ENCODE measurements around the gene YAF2. TPM values are rescaled to one million over a fixed set of nuclear protein-coding genes. Genes with fewer than 3 reads are reported as not detected.

YAF2 gene, protein sequence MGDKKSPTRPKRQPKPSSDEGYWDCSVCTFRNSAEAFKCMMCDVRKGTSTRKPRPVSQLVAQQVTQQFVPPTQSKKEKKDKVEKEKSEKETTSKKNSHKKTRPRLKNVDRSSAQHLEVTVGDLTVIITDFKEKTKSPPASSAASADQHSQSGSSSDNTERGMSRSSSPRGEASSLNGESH
- total RNA-seq, result 29.6 and 36.7 TPM in 2 replicates
- long read RNA-seq, full-length matches to known transcripts, result 10 of 16 reads
- long read RNA-seq, partial matches to known transcripts, result 3 of 16 reads
- long read RNA-seq, other reads (novel, unspliced or antisense), result 3 of 16 reads

DNA sequence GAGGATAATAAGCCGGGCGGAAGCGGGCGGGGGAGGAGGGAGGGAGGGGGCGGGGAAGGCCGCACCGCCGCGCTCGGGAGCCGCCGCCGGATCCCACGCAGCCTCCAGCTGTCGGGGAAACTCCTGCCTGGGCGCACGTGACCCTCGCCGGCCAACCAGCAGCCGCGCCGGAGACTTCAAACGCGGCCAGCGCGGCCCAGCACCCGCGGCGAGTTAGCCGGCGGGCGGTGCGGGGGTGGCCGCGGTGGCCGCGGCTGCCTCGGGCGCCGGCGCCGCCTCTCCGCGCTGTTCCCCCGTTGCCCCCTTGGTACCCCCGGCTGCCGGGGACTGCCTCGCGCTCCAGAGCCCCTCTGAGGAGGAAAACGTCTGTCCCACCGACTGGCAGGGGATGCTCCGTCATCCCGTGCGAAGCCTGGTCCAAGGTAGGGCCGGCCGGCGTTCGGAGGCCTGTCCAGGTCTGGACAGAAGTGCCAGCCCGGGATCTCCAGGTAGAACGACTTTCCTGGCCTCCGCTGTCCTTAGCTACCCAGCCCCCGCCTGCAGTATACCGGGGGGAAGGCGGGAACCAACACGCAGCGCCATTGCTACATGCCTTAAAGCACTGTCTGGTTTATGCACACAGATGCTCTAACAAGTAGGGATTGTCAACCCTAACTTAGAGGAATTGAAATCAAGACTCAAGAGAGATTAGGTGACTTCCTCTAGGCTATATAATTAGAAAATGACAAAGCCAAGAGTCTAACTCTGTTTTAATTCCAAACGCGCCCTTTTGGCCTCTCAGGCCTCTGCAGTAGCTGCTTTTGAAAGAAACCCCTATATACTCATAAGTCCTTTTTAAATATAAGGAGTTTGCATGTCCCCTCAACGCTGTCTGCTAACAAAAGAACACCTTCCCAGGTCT, at the start of gene YAF2:
Gene YAF2, minus strand, starts transcription at position 9 of the 901 bp plus-strand sequence. CDS start 68 bp downstream, outside the sequence.
- peak within 1 kb of the TSS; percentile 93 for H3K4me3 Mint-ChIP-seq (ENCODE audit: unreplicated experiment)
- H3K27ac Mint-ChIP-seq (ENCODE audit: unreplicated experiment), result peak within 1 kb of the TSS; percentile 93
- H3K36me3 Mint-ChIP-seq (ENCODE audit: unreplicated experiment), result peaks cover 7% of the 10 kb centered on the region
- H3K27me3 Mint-ChIP-seq (ENCODE audit: unreplicated experiment), result no peaks in the 10 kb centered on the region
- TF ChIP-seq, protein P1, sequence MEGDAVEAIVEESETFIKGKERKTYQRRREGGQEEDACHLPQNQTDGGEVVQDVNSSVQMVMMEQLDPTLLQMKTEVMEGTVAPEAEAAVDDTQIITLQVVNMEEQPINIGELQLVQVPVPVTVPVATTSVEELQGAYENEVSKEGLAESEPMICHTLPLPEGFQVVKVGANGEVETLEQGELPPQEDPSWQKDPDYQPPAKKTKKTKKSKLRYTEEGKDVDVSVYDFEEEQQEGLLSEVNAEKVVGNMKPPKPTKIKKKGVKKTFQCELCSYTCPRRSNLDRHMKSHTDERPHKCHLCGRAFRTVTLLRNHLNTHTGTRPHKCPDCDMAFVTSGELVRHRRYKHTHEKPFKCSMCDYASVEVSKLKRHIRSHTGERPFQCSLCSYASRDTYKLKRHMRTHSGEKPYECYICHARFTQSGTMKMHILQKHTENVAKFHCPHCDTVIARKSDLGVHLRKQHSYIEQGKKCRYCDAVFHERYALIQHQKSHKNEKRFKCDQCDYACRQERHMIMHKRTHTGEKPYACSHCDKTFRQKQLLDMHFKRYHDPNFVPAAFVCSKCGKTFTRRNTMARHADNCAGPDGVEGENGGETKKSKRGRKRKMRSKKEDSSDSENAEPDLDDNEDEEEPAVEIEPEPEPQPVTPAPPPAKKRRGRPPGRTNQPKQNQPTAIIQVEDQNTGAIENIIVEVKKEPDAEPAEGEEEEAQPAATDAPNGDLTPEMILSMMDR (IDR thresholded peaks at IDR 0.05), result no peak
- H3K4me1 Mint-ChIP-seq (ENCODE audit: unreplicated experiment), result peaks cover 34% of the 10 kb centered on the region
- H3K9me3 Mint-ChIP-seq (ENCODE audit: unreplicated experiment), result no peaks in the 10 kb centered on the region
- DNase-seq (ENCODE audit: extremely low spot score, unreplicated experiment), result peak; percentile 94

DNA sequence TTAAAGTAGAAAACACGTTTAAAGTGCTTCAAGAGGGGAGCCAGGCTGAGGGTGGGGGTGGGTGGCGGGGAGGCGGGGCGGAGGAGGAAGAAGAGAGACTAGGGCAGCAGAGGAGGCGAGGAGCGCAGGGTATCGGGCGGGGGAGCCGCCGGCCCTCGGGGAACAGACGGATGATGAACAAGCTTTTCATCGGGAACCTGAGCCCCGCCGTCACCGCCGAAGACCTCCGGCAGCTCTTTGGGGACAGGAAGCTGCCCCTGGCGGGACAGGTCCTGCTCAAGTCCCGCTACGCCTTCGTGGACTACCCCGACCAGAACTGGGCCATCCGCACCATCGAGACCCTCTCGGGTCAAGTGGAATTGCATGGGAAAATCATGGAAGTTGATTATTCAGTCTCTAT, 48.7 kb upstream of the YAF2 start:
- Mint-ChIP-seq H3K27me3 (ENCODE audit: unreplicated experiment) (peaks cover 28% of the 10 kb centered on the region), H3K4me3 (ENCODE audit: unreplicated experiment) (no peak overlapping the region), H3K4me1 (ENCODE audit: unreplicated experiment) (peaks cover 4% of the 10 kb centered on the region), H3K36me3 (ENCODE audit: unreplicated experiment) (no peaks in the 10 kb centered on the region), H3K9me3 (ENCODE audit: unreplicated experiment) (no peaks in the 10 kb centered on the region), H3K27ac (ENCODE audit: unreplicated experiment) (no peak overlapping the region)
- no peak for DNase-seq (ENCODE audit: extremely low spot score, unreplicated experiment)
- TF ChIP-seq, protein P1 (IDR thresholded peaks at IDR 0.05), result no peak

DNA sequence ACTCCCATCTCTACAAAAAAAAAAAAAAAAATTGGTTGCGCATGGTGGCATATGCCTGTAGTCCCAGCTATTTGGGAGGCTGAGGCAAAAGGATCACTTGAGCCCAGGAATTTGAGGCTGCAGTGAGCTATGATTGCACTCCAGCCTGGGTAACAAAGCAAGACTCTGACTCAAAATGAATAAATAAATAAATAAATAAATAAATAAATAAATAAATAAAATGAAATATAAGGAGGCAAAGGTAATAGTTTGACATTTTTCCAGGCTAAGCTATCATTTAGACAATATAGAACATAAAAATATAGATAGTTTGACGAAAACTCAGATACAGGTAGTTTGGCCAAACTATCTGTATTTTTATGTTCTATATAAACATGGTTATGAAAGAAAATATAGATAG, 47.4 kb upstream of the YAF2 start:
- H3K27ac Mint-ChIP-seq (ENCODE audit: unreplicated experiment), result no peak overlapping the region
- no peak for DNase-seq (ENCODE audit: extremely low spot score, unreplicated experiment)
- peaks cover 18% of the 10 kb centered on the region for H3K27me3 Mint-ChIP-seq (ENCODE audit: unreplicated experiment)
- TF ChIP-seq, protein P1 (IDR thresholded peaks at IDR 0.05), result no peak
- peaks cover 4% of the 10 kb centered on the region for H3K4me1 Mint-ChIP-seq (ENCODE audit: unreplicated experiment)
- H3K4me3 Mint-ChIP-seq (ENCODE audit: unreplicated experiment), result no peak overlapping the region
- H3K9me3 Mint-ChIP-seq (ENCODE audit: unreplicated experiment), result no peaks in the 10 kb centered on the region
- H3K36me3 Mint-ChIP-seq (ENCODE audit: unreplicated experiment), result no peaks in the 10 kb centered on the region

DNA sequence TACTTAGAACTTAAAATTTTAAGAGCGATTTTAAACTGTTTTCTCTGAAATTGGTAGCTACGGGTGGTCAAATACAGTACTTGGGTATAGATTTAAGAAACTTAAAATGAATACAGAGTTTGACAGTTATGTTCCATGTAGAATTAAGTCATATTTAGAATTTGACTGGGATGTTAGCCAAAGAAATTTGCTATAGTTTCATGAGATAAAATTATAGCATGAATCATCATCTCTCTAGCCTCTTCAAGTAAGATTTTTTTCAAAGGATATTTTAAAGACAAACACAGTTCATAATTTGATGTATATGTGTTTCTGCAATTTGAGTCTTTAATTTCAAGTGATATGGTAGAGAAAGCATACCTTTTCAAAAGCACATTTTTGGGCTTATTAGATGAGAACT, 46.8 kb upstream of the YAF2 start:
- no peaks in the 10 kb centered on the region for H3K9me3 Mint-ChIP-seq (ENCODE audit: unreplicated experiment)
- no peak overlapping the region for H3K27ac Mint-ChIP-seq (ENCODE audit: unreplicated experiment)
- DNase-seq (ENCODE audit: extremely low spot score, unreplicated experiment), result no peak
- peaks cover 15% of the 10 kb centered on the region for H3K27me3 Mint-ChIP-seq (ENCODE audit: unreplicated experiment)
- TF ChIP-seq, protein P1 (IDR thresholded peaks at IDR 0.05), result no peak
- no peaks in the 10 kb centered on the region for H3K36me3 Mint-ChIP-seq (ENCODE audit: unreplicated experiment)
- peaks cover 4% of the 10 kb centered on the region for H3K4me1 Mint-ChIP-seq (ENCODE audit: unreplicated experiment)
- no peak overlapping the region for H3K4me3 Mint-ChIP-seq (ENCODE audit: unreplicated experiment)

DNA sequence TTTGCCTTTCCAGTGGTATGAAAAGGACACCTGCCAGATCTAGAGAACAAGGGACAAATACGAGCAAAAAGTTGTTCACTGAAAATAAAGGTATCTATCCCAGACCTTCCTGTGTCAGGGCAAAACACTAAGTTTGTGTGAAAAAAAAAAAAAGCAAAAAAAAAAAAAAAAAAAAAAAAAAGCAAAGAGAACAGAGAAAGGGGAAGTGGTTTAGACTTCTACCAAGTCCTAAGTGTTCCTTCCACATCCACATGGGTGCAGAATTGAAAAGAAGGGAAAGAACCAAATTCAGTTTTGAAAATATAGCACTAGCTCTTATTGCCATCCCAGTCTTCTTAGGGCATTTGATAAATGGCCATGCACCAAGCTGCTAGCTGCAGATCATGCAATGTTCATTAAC, 46.1 kb upstream of the YAF2 start:
- no peak for DNase-seq (ENCODE audit: extremely low spot score, unreplicated experiment)
- Mint-ChIP-seq H3K4me3 (ENCODE audit: unreplicated experiment) (no peak overlapping the region), H3K36me3 (ENCODE audit: unreplicated experiment) (no peaks in the 10 kb centered on the region), H3K27ac (ENCODE audit: unreplicated experiment) (no peak overlapping the region), H3K27me3 (ENCODE audit: unreplicated experiment) (peaks cover 9% of the 10 kb centered on the region), H3K9me3 (ENCODE audit: unreplicated experiment) (no peaks in the 10 kb centered on the region), H3K4me1 (ENCODE audit: unreplicated experiment) (peaks cover 4% of the 10 kb centered on the region)
- TF ChIP-seq, protein P1 (IDR thresholded peaks at IDR 0.05), result no peak

Measured in osteocyte (in vitro differentiated cells).